ENCODE data around the gene TRMT2A. TPM values are rescaled to one million over a fixed set of nuclear protein-coding genes. Genes with fewer than 3 reads are reported as not detected.
A peak's percentile ranks its signal among the peaks of the same experiment; 100 is the strongest.

The TRMT2A gene
- total RNA-seq, 2 experiments from 2014 or later = 51.8 to 57.9 TPM

GRCh38 chr22:20137113-20137512 lies 20.1 kb upstream of the TRMT2A start:
- Mint-ChIP-seq H3K27ac (no peak overlapping the region), H3K4me3 (no peak overlapping the region), H3K9me3 (no peaks in the 10 kb centered on the region), H3K4me1 (ENCODE audit: low read depth) (peaks cover 18% of the 10 kb centered on the region), H3K27me3 (ENCODE audit: low read depth) (no peaks in the 10 kb centered on the region), H3K36me3 (ENCODE audit: low read depth) (no peaks in the 10 kb centered on the region)
- CTCF ChIA-PET = no interaction called here
- intact Hi-C loops (cut with micrococcal nuclease) = no loop called here
- DNase-seq = no peak

DNA sequence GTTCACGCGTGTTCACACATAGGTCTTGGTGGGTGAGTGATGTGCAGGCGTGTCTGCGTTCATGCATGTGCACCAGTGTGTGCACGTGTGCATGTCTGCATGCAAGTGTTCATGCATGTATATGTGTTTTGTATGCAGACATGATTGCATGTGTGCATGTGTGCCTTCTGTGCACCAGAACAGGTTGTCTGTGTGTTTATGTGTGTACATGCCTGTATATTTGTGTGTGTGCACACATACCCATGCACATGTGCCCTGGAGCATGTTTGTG lies 19.5 kb upstream of the TRMT2A start:
- no peak for DNase-seq
- CTCF ChIA-PET = no interaction called here
- H3K27me3 Mint-ChIP-seq (ENCODE audit: low read depth) = no peaks in the 10 kb centered on the region
- no peaks in the 10 kb centered on the region for H3K9me3 Mint-ChIP-seq
- H3K27ac Mint-ChIP-seq = no peak overlapping the region
- intact Hi-C loops (cut with micrococcal nuclease) = no loop called here
- no peak overlapping the region for H3K4me3 Mint-ChIP-seq
- H3K36me3 Mint-ChIP-seq (ENCODE audit: low read depth) = no peaks in the 10 kb centered on the region
- H3K4me1 Mint-ChIP-seq (ENCODE audit: low read depth) = peaks cover 18% of the 10 kb centered on the region

DNA sequence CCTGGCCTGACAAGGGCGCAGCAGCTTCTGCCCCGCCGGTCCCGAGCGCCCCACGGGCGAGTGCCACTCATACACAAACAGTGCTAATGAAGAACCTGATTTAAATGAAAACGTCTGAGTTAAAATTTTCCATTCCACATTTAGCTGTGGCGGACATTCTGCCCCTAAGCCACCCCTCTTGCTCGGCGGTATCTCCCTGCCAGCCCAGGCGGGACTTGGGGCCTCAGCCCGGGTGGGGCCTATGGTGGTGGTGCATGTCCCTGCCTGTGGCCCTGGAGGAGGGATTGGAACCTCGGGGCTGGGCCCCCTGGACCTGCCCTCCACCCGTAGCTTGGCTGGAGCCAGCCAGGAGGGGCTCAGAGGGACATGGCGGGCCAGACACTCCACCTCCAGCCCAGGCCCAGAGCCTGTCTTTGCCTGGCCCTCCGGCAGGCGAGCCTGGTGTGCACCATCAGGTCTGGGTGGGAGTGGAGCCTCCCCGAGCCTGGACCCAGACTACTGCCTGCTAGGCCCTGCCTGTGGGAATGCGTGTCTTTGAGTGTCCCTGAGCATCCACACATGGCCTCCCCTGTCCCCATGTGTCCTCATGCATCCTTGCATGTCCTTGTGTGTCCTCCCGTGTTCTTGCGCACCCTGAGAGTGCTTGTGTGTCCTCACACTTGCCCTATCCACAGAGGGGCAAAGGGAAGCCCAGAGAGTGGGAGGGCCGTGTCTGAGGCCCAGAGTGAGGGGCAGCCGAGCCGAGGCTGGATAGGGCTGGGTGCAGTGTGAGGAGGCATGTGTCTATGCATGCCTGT lies 19.0 kb upstream of the TRMT2A start:
- no peak for DNase-seq
- Mint-ChIP-seq H3K27ac (no peak overlapping the region), H3K4me3 (no peak overlapping the region), H3K4me1 (ENCODE audit: low read depth) (peaks cover 18% of the 10 kb centered on the region), H3K36me3 (ENCODE audit: low read depth) (no peaks in the 10 kb centered on the region), H3K27me3 (ENCODE audit: low read depth) (no peaks in the 10 kb centered on the region), H3K9me3 (no peaks in the 10 kb centered on the region)
- CTCF ChIA-PET = no interaction called here
- intact Hi-C loops (cut with micrococcal nuclease) = no loop called here

DNA sequence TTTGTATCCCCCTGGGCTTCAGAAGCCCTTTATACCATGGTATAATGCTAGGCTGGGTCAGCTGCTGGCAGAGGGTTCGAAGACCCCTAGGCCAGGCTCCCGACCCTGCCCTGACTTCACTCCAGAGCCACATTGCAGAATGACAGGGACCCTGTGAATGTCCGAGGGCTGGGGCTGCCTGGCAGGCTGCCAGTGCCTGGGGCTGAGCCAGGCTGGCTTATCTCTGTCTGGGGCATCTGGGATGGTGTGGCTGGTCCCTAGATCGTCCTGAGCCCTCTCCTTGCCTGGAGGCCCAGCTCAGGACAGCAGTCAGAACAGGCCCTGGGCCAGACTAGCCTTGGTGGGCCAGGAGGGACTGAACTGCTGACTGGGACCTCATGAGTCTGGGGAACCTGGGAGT lies 18.2 kb upstream of the TRMT2A start:
- H3K4me3 Mint-ChIP-seq = no peak overlapping the region
- H3K27ac Mint-ChIP-seq = no peak overlapping the region
- no peaks in the 10 kb centered on the region for H3K27me3 Mint-ChIP-seq (ENCODE audit: low read depth)
- CTCF ChIA-PET = no interaction called here
- no peaks in the 10 kb centered on the region for H3K9me3 Mint-ChIP-seq
- intact Hi-C loops (cut with micrococcal nuclease) = no loop called here
- H3K36me3 Mint-ChIP-seq (ENCODE audit: low read depth) = no peaks in the 10 kb centered on the region
- H3K4me1 Mint-ChIP-seq (ENCODE audit: low read depth) = peaks cover 18% of the 10 kb centered on the region
- DNase-seq = no peak

DNA sequence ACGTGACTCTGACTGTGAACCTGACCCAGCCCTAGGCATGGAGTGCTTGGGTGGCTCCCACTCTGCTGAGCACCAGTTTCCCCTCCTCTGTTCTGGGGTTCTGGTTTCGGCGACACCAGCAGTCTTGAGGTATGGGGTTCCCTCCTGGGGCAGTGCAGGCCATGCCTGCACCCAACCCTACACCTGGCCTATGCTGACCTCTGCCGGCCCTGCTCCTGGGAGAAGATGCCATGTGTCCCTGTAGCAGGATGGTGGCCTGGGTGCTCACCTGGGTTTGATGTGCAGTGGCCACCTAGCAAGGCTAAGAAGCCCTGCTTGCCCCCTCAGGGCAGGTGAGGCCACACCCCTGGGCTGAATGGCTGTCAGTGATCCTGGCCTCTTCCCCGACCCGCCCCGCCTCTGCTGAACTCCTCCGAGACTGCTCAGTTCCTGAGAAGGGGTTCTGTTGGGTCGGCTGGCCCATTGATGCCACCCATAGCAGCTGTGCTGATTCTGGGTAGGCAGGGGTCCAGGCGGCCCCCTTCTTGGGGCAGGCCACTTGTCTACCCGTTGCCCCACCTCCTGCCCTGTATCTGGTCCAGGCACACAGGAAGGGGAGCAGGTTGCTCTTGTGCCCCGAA lies 17.0 kb upstream of the TRMT2A start:
- H3K36me3 Mint-ChIP-seq (ENCODE audit: low read depth) = no peaks in the 10 kb centered on the region
- no peak overlapping the region for H3K27ac Mint-ChIP-seq
- DNase-seq = no peak
- H3K4me1 Mint-ChIP-seq (ENCODE audit: low read depth) = peaks cover 27% of the 10 kb centered on the region
- CTCF ChIA-PET = no interaction called here
- H3K27me3 Mint-ChIP-seq (ENCODE audit: low read depth) = no peaks in the 10 kb centered on the region
- intact Hi-C loops (cut with micrococcal nuclease) = no loop called here
- H3K9me3 Mint-ChIP-seq = no peaks in the 10 kb centered on the region
- H3K4me3 Mint-ChIP-seq = peak overlapping the region; percentile 43

- peaks cover 30% of the 10 kb centered on the region for H3K4me1 Mint-ChIP-seq (ENCODE audit: low read depth)
- no peak for DNase-seq
- intact Hi-C loops (cut with micrococcal nuclease) = no loop called here
- no peak overlapping the region for H3K27ac Mint-ChIP-seq
- CTCF ChIA-PET = no interaction called here
- H3K36me3 Mint-ChIP-seq (ENCODE audit: low read depth) = no peaks in the 10 kb centered on the region
- no peaks in the 10 kb centered on the region for H3K27me3 Mint-ChIP-seq (ENCODE audit: low read depth)
- peak overlapping the region; percentile 68 for H3K4me3 Mint-ChIP-seq
- no peaks in the 10 kb centered on the region for H3K9me3 Mint-ChIP-seq
These were observed 15.7 kb upstream of the TRMT2A start for GRCh38 chr22:20132686-20133246.

DNA sequence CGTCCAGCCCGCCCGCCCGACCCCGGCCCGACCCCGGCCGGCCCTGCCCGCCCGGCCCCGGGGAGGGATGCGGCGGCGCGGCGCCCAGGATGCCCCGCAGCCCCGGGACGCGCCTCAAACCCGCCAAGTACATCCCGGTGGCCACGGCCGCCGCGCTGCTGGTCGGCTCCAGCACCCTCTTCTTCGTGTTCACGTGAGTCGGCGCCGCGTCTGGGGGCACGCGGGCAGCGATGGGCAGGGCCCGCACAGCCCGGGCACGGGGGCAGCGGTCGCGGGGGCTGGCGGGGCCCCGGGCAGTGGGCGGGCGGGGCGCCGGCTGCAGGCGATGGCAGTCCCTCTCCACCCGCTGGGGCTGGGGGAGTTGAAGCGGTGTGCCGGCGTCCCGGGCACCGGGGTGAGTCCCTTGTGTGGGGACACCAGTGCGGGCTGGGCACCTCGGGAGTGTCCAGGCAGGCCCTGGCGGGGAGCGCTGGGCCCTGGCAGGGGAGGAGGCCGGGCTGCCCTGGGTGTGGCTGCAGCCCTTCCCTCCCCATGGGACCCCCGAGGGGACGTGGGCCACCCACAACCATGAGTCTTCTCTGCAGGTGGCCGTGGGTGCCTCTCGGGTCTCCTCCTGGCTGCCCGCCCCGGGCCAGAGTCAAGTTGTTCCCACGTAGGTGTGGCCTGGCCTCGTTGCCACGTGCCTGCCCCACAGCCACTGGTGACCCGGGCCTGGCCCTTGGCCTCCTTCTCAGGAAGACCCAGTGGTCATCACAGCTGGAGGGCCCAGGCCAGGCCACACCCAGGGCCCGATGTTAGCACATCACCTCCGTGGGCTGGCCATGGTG lies 15.0 kb upstream of the TRMT2A start:
- CTCF ChIA-PET = no interaction called here
- intact Hi-C loops (cut with micrococcal nuclease) = loop anchor here (2.0 kb wide), 1 partner anchor 15 kb away; the partner anchor contains the start of genes RANBP1 and TRMT2A
- peaks cover 30% of the 10 kb centered on the region for H3K4me1 Mint-ChIP-seq (ENCODE audit: low read depth)
- H3K27me3 Mint-ChIP-seq (ENCODE audit: low read depth) = no peaks in the 10 kb centered on the region
- H3K27ac Mint-ChIP-seq = no peak overlapping the region
- peaks cover 3% of the 10 kb centered on the region for H3K36me3 Mint-ChIP-seq (ENCODE audit: low read depth)
- peak overlapping the region; percentile 68 for H3K4me3 Mint-ChIP-seq
- no peaks in the 10 kb centered on the region for H3K9me3 Mint-ChIP-seq
- peak; percentile 26 for DNase-seq

DNA sequence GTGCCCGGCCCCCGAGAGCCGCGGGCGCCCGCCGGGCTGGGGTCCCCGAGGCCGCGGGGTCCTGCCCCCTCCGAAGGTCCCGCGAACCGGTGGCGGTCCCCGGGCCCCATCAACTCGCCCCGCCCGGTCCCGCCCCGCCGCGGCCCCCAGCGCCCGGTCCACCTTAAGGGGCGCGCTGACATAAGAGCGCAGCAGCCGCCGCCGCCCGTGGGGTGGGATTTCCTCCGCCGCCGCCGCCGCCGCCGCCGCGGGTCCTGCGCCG lies 14.5 kb upstream of the TRMT2A start, which contains the start of gene ZDHHC8:
Gene ZDHHC8 (plus strand): TSS at position 208 of the 262 bp plus-strand sequence. CDS start 144 bp downstream, outside the sequence.
- Mint-ChIP-seq H3K4me1 (ENCODE audit: low read depth) (peaks cover 29% of the 10 kb centered on the region), H3K4me3 (peak within 1 kb of the TSS; percentile 68), H3K36me3 (ENCODE audit: low read depth) (peaks cover 3% of the 10 kb centered on the region), H3K27ac (no peak within 1 kb of the TSS), H3K9me3 (no peaks in the 10 kb centered on the region), H3K27me3 (ENCODE audit: low read depth) (no peaks in the 10 kb centered on the region)
- CTCF ChIA-PET = no interaction called here
- intact Hi-C loops (cut with micrococcal nuclease) = loop anchor here (2.0 kb wide), 1 partner anchor 15 kb away; the partner anchor contains the start of genes RANBP1 and TRMT2A
- DNase-seq = no peak

- Mint-ChIP-seq H3K36me3 (ENCODE audit: low read depth) (peaks cover 3% of the 10 kb centered on the region), H3K27me3 (ENCODE audit: low read depth) (no peaks in the 10 kb centered on the region), H3K4me3 (peak overlapping the region; percentile 62), H3K27ac (no peak overlapping the region), H3K4me1 (ENCODE audit: low read depth) (peaks cover 25% of the 10 kb centered on the region), H3K9me3 (no peaks in the 10 kb centered on the region)
- CTCF ChIA-PET = interaction anchor here (2.4 kb wide), 1 partner anchor 161 kb away, joined by 9 read pairs; no protein-coding TSS in a partner anchor
- intact Hi-C loops (cut with micrococcal nuclease) = loop anchor here (2.0 kb wide), 1 partner anchor 14 kb away; the partner anchor contains the start of genes RANBP1 and TRMT2A
- DNase-seq = peak; percentile 67
These were observed 13.9 kb upstream of the TRMT2A start for GRCh38 chr22:20130731-20131596.

DNA sequence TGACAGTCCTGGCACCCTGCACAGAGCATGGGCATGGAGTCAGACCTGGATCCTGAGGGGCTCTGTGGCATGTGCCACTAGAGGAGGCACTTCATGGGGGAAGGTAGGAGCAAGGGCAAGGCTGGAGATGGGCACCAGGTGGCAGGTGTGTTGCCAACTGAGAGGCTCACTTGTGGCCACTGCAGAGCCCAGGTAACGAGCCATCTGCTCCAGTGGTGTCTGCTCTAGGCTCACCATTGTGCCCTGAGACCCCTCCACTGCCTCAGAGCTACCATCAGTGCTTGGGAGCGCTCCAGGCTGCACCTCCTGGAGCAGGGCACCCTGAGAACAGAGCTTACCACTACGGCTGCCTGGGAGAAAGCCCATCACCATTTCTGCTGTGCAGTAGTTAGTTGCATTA lies 13.3 kb upstream of the TRMT2A start:
- Mint-ChIP-seq H3K27me3 (ENCODE audit: low read depth) (no peaks in the 10 kb centered on the region), H3K36me3 (ENCODE audit: low read depth) (peaks cover 3% of the 10 kb centered on the region), H3K4me1 (ENCODE audit: low read depth) (peaks cover 25% of the 10 kb centered on the region), H3K27ac (no peak overlapping the region), H3K4me3 (peak overlapping the region; percentile 62), H3K9me3 (no peaks in the 10 kb centered on the region)
- CTCF ChIA-PET = interaction anchor here (2.2 to 2.4 kb wide), 2 partner anchors 11 to 161 kb away, joined by 9 to 11 read pairs; no protein-coding TSS in a partner anchor
- intact Hi-C loops (cut with micrococcal nuclease) = loop anchor here (2.0 kb wide), 1 partner anchor 14 kb away; the partner anchor contains the start of genes RANBP1 and TRMT2A
- peak; percentile 40 for DNase-seq

DNA sequence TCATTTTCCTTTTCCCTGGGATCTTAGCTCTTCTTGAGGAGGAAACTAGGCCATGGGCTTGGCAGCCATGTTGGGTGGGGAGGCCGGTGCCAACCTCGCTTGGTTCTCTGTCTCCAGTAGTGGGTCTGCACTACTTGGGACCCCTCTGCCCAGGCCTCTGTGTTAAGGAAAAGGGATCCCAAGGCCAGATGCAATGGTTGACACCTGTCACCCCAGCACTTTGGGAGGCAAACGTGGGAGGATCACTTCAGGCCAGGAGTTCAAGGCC lies 12.7 kb upstream of the TRMT2A start:
- DNase-seq = no peak
- H3K4me1 Mint-ChIP-seq (ENCODE audit: low read depth) = peaks cover 25% of the 10 kb centered on the region
- no peak overlapping the region for H3K4me3 Mint-ChIP-seq
- no peak overlapping the region for H3K27ac Mint-ChIP-seq
- peaks cover 6% of the 10 kb centered on the region for H3K36me3 Mint-ChIP-seq (ENCODE audit: low read depth)
- no peaks in the 10 kb centered on the region for H3K9me3 Mint-ChIP-seq
- no peaks in the 10 kb centered on the region for H3K27me3 Mint-ChIP-seq (ENCODE audit: low read depth)
- intact Hi-C loops (cut with micrococcal nuclease) = loop anchor here (1.0 to 2.0 kb wide), 2 partner anchors 13 to 159 kb away; partner anchors contain the start of genes RANBP1 and TRMT2A
- CTCF ChIA-PET = interaction anchor here (0.7 to 2.4 kb wide), 11 partner anchors 10 to 187 kb away, joined by 3 to 11 read pairs (median 3); partner anchors contain the start of gene TRMT2A
